ENCODE data around the gene ARFIP1. TPM values are rescaled to one million over a fixed set of nuclear protein-coding genes. Genes with fewer than 3 reads are reported as not detected.

ARFIP1 gene
- total and polyA plus RNA-seq, 2 of the 8 experiments (the other 6 are each of a cell fraction or from before 2014, with no cell fraction given), result 13.5 to 38.0 TPM

- Histone ChIP-seq H2BK120ac (replicated peaks; ENCODE audit: low read depth, low read length) (no peak overlapping the region), H3K23ac (ENCODE audit: insufficient read length) (no peak overlapping the region), H3K56ac (replicated peaks; ENCODE audit: insufficient read length, low read depth, low read length) (no peak overlapping the region), H3K18ac (ENCODE audit: extremely low read depth, low read length) (no peak overlapping the region), H4K20me1 (replicated peaks in 1 of 2; ENCODE audit: control insufficient read depth in 1 of 2, insufficient read depth in 2 of 2, low read length in 2 of 2) (peaks cover 16 to 20% of the 10 kb centered on the region in 2 experiments), H2BK15ac (ENCODE audit: low read length) (no peak overlapping the region), H3K79me2 (ENCODE audit: control insufficient read depth in 1 of 2, insufficient read depth in 2 of 2, low read length in 2 of 2) (peaks cover 20 to 81% of the 10 kb centered on the region in 2 experiments), H2BK12ac (ENCODE audit: low read depth, low read length) (no peak overlapping the region), H2BK20ac (ENCODE audit: low read length) (no peak overlapping the region), H3K4me1 (replicated peaks in 1 of 4; ENCODE audit: control insufficient read depth in 3 of 4, insufficient read depth in 4 of 4, low read length in 3 of 4) (peaks cover 0 to 8% (median 3%) of the 10 kb centered on the region in 4 experiments; a peak in 3 of 7 replicates), H2AK5ac (ENCODE audit: low read depth, low read length) (no peak overlapping the region), H2BK5ac (ENCODE audit: low read depth, low read length) (no peak overlapping the region), H3K4me2 (ENCODE audit: insufficient read depth in 1 of 2, low read depth in 2 of 2, low read length in 2 of 2) (no peak overlapping the region), H3K79me1 (ENCODE audit: low read depth, low read length) (peaks cover 9% of the 10 kb centered on the region; the same call in 1 of the 2 replicates), H3K36me3 (ENCODE audit: control insufficient read depth in 2 of 4, insufficient read depth in 4 of 4, low read length in 3 of 4) (peaks cover 0 to 15% (median 12%) of the 10 kb centered on the region in 4 experiments; a peak in 5 of 8 replicates), H3K27me3 (replicated peaks in 1 of 4; ENCODE audit: control insufficient read depth in 3 of 4, extremely low read depth in 1 of 4, insufficient read depth in 3 of 4, low read length in 3 of 4) (peaks cover 0 to 13% (median 5%) of the 10 kb centered on the region in 4 experiments; a peak in 3 of 7 replicates), H3K4me3 (ENCODE audit: extremely low read depth in 1 of 4, insufficient read depth in 2 of 4, low read depth in 3 of 4, low read length in 4 of 4) (no peak overlapping the region), H2AFZ (ENCODE audit: low read length) (no peak overlapping the region), H3K23me2 (ENCODE audit: low read depth, low read length) (peaks cover 2% of the 10 kb centered on the region; the same call in 1 of the 2 replicates), H3K14ac (ENCODE audit: insufficient read length) (no peak overlapping the region), H3K4ac (replicated peaks; ENCODE audit: insufficient read length, low read depth, low read length) (no peak overlapping the region), H4K91ac (replicated peaks; ENCODE audit: insufficient read length, low read length) (no peak overlapping the region), H4K8ac (ENCODE audit: extremely low read depth, insufficient read depth, low read length) (no peak overlapping the region), H3K9ac (replicated peaks in 1 of 4; ENCODE audit: extremely low read depth in 1 of 4, low read depth in 3 of 4, low read length in 3 of 4) (no peak overlapping the region), H4K5ac (ENCODE audit: insufficient read length, low read depth, low read length) (no peak overlapping the region), H3K27ac (ENCODE audit: low read depth, low read length) (no peak overlapping the region), H3K9me3 (ENCODE audit: insufficient read depth in 2 of 2, low read depth in 1 of 2, low read length in 1 of 2) (no peaks in the 10 kb centered on the region)
- DNase-seq (ENCODE audit: low read depth in 1 of 2, low spot score in 2 of 2) (no peak), FAIRE-seq (no peak)
- 87% methylated on average over 1 of the region's 1 CpG; no CpG with 5 or more reads in 1 of the 2 experiments for WGBS, 2 experiments (ENCODE audit: extremely low coverage in 1 of 2, insufficient coverage in 1 of 2, insufficient read length in 1 of 2, insufficient replicate concordance in 2 of 2, low coverage in 1 of 2, low lambda C conversion rate in 2 of 2, missing lambda C conversion rate in 1 of 2)
- ChIA-PET POLR2A (ENCODE audit: partially characterized antibody) (interaction anchor here (0.6 to 6.6 kb wide), 2 partner anchors 8 to 99 kb away, joined by 3 to 61 read pairs; no protein-coding TSS in a partner anchor), CTCF (ENCODE audit: partially characterized antibody) (interaction anchor here (0.6 to 6.6 kb wide), 8 partner anchors 8 to 185 kb away, joined by 3 to 35 read pairs (median 3); no protein-coding TSS in a partner anchor)
- TF ChIP-seq GTF2F1 (IDR thresholded peaks at IDR 0.05; ENCODE audit: borderline replicate concordance, low read depth, low read length) (no peak), BRCA1 (IDR thresholded peaks at IDR 0.05; ENCODE audit: low read depth, low read length) (no peak), MAFK (IDR thresholded peaks at IDR 0.05; ENCODE audit: low read depth, low read length) (no peak)
Observed at GRCh38 chr4:152941411-152941810, 161.7 kb downstream of the ARFIP1 start.
